OCI-LY7 (cell line): ENCODE measurements around the gene INS. TPM values are rescaled to one million over a fixed set of nuclear protein-coding genes. Genes with fewer than 3 reads are reported as not detected.

Source experiments
- BruUV-seq: library from RNA; stranded (reverse); fragments of 400-500 nt; replicated peaks from 2 replicates; lab custom pipeline; 2021; lab: Mats Ljungman, UMichigan
- CTCF ChIA-PET: fragments of 300-600 bp; sonication (Branson Sonifier 250); formaldehyde crosslinking; loops from one replicate; lab custom pipeline; 2022; ENCODE audit warnings: antibody characterized with exemption; ENCODE audit not compliant: unreplicated experiment; lab: Charles Lee
- POLR2A ChIA-PET: fragments of 300-600 bp; sonication (Branson Sonifier 250); formaldehyde crosslinking; loops from one replicate; lab custom pipeline; 2022; ENCODE audit warnings: antibody characterized with exemption; lab: Charles Lee
- DNase-seq: peaks from one replicate; pipeline ENCODE4 v3.0.0-alpha.2; 2015; ENCODE audit warnings: low spot score
- H2AFZ ChIP-seq: fragments of 200-600 bp; sonication (generic), shearing (Covaris generic); 2 replicates; pipeline ENCODE4 v1.6.1; 2014; ENCODE audit warnings: mild to moderate bottlenecking, antibody characterized with exemption, low read length, moderate library complexity
- H3K27ac ChIP-seq: fragments of 200-600 bp; sonication (generic); 2 replicates; pipeline ENCODE4 v1.5.1; 2014; ENCODE audit warnings: mixed run types, low read depth, mild to moderate bottlenecking, moderate library complexity, low read length, inconsistent platforms; ENCODE audit not compliant: poor library complexity, severe bottlenecking
- H3K36me3 ChIP-seq: fragments of 200-600 bp; sonication (generic); 2 replicates; pipeline ENCODE4 v1.6.1; 2014; ENCODE audit warnings: mild to moderate bottlenecking, antibody characterized with exemption, low read length, moderate library complexity, mixed read lengths; ENCODE audit not compliant: insufficient read depth
- H3K4me1 ChIP-seq: fragments of 200-600 bp; sonication (generic); 2 replicates; pipeline ENCODE4 v1.5.1; 2014; ENCODE audit warnings: mild to moderate bottlenecking, low read length; ENCODE audit not compliant: insufficient read depth, poor library complexity, severe bottlenecking
- H3K4me2 ChIP-seq: fragments of 200-600 bp; sonication (generic); 2 replicates; pipeline ENCODE4 v1.6.1; 2014; ENCODE audit warnings: mild to moderate bottlenecking, low read length
- H3K4me3 ChIP-seq: fragments of 200-600 bp; sonication (generic); 2 replicates; pipeline ENCODE4 v1.5.1; 2014; ENCODE audit warnings: mild to moderate bottlenecking, low read depth, low read length; ENCODE audit not compliant: poor library complexity, severe bottlenecking
- H3K79me2 ChIP-seq: fragments of 200-600 bp; sonication (generic); 2 replicates; pipeline ENCODE4 v1.6.1; 2016; ENCODE audit warnings: low read depth, mild to moderate bottlenecking, low read length, moderate library complexity, mixed read lengths; ENCODE audit not compliant: insufficient read depth
- H3K9me2 ChIP-seq: fragments of 200-600 bp; sonication (generic); 2 replicates; pipeline ENCODE4 v1.6.1; 2016; ENCODE audit warnings: mild to moderate bottlenecking, low read length, mixed read lengths; ENCODE audit not compliant: insufficient read depth
- H3K9me3 ChIP-seq: fragments of 200-600 bp; sonication (generic); 2 replicates; pipeline ENCODE4 v1.6.1; 2014; ENCODE audit warnings: mild to moderate bottlenecking, mixed run types, low read length, mixed read lengths
- H4K20me1 ChIP-seq: fragments of 200-600 bp; sonication (generic); 2 replicates; pipeline ENCODE4 v1.6.1; 2014; ENCODE audit warnings: mild to moderate bottlenecking, antibody characterized with exemption, low read length, moderate library complexity, mixed read lengths; ENCODE audit not compliant: insufficient read depth
- EZH2phosphoT487 ChIP-seq: fragments of 200-600 bp; sonication (generic); IDR thresholded peaks from 2 replicates; pipeline ENCODE4 v1.6.1; 2018; ENCODE audit warnings: low read depth, borderline replicate concordance, mild to moderate bottlenecking, mixed run types, antibody characterized with exemption, low read length, moderate library complexity, mixed read lengths
- intact Hi-C: fragments of 100-400 bp; cut with micrococcal nuclease; formaldehyde crosslinking; loops from one replicate; pipeline ENCODE4 v1.10.0; 2022; ENCODE audit not compliant: unreplicated experiment
- total RNA-seq, 2 experiments: library from RNA; depleted of rRNA in 1 of 2; stranded (reverse); fragments of >200 nt in 1 of 2; shearing (Covaris generic) in 1 of 2; gene quantifications; 2 replicates each; pipeline ENCODE4 v1.2.3, GENCODE V29; 2014 to 2022
- TF ChIP-seq, protein P1 (sequence below): fragments of 200-600 bp; sonication (generic); conservative IDR thresholded peaks from 2 replicates; pipeline ENCODE4 v1.5.1; 2014; ENCODE audit warnings: mild to moderate bottlenecking, antibody characterized with exemption, low read length, moderate library complexity, mixed read lengths

The INS gene
- total RNA-seq, 2 experiments from 2014 or later = not detected

DNA sequence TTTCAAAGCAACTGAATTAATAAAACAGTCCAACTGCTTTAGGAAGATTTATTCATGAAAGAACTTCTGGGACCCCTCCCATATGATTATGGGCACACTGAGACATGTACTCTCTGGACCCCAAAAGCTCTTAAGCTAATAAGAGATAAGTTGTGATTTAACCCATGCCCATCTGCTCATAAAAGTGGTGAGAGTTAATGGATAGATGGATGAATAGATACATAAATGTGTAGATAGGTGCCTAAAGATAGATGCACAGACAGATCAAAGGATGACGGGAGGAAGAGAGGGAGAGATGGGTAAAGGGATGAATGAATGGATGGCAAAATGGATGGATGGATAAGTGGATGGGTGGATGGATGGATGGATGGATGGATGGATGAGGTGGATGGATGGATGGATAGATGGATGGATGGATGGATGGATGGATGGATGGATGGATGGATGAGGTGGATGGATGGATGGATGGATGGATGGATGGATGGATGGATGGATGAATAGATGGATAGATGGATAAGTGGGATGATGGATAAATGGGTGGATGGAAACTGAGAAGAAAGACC, 40.0 kb upstream of the INS start:
- ChIA-PET POLR2A (no interaction called here), CTCF (no interaction called here)
- H3K79me2 ChIP-seq = no peaks in the 10 kb centered on the region
- H3K27ac ChIP-seq = no peak overlapping the region
- DNase-seq = no peak
- no peak overlapping the region for H2AFZ ChIP-seq
- intact Hi-C loops = no loop called here
- BruUV-seq = no TSS peak
- H3K4me2 ChIP-seq = no peak overlapping the region
- H3K4me1 ChIP-seq = peaks cover 3% of the 10 kb centered on the region
- no peak overlapping the region for H3K4me3 ChIP-seq
- no peaks in the 10 kb centered on the region for H4K20me1 ChIP-seq
- no peaks in the 10 kb centered on the region for H3K9me2 ChIP-seq
- H3K9me3 ChIP-seq = no peaks in the 10 kb centered on the region
- TF ChIP-seq, protein P1, sequence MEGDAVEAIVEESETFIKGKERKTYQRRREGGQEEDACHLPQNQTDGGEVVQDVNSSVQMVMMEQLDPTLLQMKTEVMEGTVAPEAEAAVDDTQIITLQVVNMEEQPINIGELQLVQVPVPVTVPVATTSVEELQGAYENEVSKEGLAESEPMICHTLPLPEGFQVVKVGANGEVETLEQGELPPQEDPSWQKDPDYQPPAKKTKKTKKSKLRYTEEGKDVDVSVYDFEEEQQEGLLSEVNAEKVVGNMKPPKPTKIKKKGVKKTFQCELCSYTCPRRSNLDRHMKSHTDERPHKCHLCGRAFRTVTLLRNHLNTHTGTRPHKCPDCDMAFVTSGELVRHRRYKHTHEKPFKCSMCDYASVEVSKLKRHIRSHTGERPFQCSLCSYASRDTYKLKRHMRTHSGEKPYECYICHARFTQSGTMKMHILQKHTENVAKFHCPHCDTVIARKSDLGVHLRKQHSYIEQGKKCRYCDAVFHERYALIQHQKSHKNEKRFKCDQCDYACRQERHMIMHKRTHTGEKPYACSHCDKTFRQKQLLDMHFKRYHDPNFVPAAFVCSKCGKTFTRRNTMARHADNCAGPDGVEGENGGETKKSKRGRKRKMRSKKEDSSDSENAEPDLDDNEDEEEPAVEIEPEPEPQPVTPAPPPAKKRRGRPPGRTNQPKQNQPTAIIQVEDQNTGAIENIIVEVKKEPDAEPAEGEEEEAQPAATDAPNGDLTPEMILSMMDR = no peak
- TF ChIP-seq EZH2phosphoT487 = no peak
- no peaks in the 10 kb centered on the region for H3K36me3 ChIP-seq

DNA sequence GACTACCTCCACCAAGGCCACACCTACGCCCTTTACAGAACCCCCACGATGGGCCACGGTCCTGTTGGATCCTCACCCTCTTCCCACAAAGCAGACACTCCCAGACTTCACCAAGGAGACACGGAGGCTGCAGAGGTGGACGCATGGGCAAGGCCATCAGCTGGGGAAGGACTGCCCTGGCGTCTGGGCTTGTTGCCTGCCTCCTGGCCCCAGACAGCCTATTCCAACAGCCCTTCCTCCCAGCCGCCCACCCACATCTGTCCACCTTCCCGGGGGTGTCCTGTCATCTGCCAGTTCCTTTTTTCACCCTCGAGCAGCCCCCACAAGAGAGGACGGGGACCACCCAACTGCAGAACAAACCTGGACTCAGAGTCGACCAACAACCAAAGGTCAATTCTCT, 39.5 kb upstream of the INS start:
- POLR2A ChIA-PET = no interaction called here
- no peak for TF ChIP-seq EZH2phosphoT487
- TF ChIP-seq, protein P1 = no peak
- no peak for DNase-seq
- no peak overlapping the region for H2AFZ ChIP-seq
- H3K4me1 ChIP-seq = peaks cover 3% of the 10 kb centered on the region
- CTCF ChIA-PET = no interaction called here
- no peaks in the 10 kb centered on the region for H3K9me2 ChIP-seq
- no peak overlapping the region for H3K4me2 ChIP-seq
- H4K20me1 ChIP-seq = no peaks in the 10 kb centered on the region
- intact Hi-C loops = no loop called here
- H3K4me3 ChIP-seq = no peak overlapping the region
- no peaks in the 10 kb centered on the region for H3K36me3 ChIP-seq
- H3K9me3 ChIP-seq = no peaks in the 10 kb centered on the region
- no peak overlapping the region for H3K27ac ChIP-seq
- BruUV-seq = no TSS peak
- H3K79me2 ChIP-seq = no peaks in the 10 kb centered on the region

DNA sequence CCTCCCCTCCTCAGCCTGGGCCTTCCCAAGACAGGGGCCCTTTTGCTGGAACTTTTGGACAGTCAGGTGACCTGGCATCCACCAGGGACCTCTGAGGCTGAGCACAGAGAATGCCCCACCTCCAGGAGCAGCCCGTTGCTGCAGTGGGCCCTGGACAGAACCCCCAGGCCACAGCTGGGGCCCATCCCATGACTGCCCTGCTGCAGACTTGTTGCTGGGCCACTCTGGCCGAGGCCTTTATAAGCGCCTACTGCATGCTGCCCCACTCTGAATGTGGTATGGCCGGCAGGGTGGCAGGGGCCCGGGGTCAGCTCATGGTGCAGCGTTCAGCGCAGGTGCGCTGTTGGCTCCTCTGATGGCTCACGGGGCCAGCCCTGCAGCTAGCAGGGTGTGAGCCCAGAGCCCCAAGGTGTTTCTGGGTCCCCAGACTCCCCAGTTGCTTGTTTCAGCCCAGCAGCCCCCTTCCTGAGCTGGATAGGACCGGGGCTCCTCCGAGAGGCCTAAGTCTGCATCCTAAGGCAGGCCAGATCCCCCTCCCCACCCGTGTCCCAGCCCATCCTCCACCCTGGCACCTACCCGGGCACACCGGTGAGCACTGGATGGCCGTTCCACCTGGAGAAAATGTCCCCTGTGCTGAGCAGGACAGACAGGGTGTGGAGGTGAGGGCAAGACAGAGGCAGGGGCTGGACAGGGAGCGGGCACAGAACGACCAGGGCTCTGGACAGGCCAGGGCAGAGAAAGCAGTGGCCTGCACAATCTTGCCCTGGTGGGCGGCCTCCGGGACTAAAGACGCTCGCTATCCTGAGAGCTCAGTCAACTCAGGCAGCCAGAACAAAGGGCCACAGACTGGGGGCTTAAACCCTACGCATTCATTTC, 38.7 kb upstream of the INS start:
- no peaks in the 10 kb centered on the region for H3K9me2 ChIP-seq
- DNase-seq = no peak
- no peak overlapping the region for H3K27ac ChIP-seq
- H4K20me1 ChIP-seq = no peaks in the 10 kb centered on the region
- no peaks in the 10 kb centered on the region for H3K36me3 ChIP-seq
- no peak for TF ChIP-seq EZH2phosphoT487
- TF ChIP-seq, protein P1 = no peak
- no TSS peak for BruUV-seq
- no peak overlapping the region for H3K4me3 ChIP-seq
- POLR2A ChIA-PET = no interaction called here
- H3K79me2 ChIP-seq = no peaks in the 10 kb centered on the region
- no peak overlapping the region for H3K4me2 ChIP-seq
- no peaks in the 10 kb centered on the region for H3K9me3 ChIP-seq
- CTCF ChIA-PET = no interaction called here
- H3K4me1 ChIP-seq = peaks cover 3% of the 10 kb centered on the region
- intact Hi-C loops = loop anchor here (5.0 kb wide), 1 partner anchor 203 kb away; the partner anchor contains the start of gene TSSC4
- H2AFZ ChIP-seq = no peak overlapping the region
